Measurements from ENCODE around the gene NFIA.

NFIA gene

GRCh38 chr1:61171346-61171745 is 89.0 kb downstream of the NFIA start:
- no peak for TF ChIP-seq EGR1 (IDR thresholded peaks at IDR 0.05)
- no peak for TF ChIP-seq REST (IDR thresholded peaks at IDR 0.05; ENCODE audit: low read depth)
- no peak for TF ChIP-seq CREB1 (IDR thresholded peaks at IDR 0.05; ENCODE audit: low read depth)
- TF ChIP-seq FOXM1 (IDR thresholded peaks at IDR 0.05; ENCODE audit: borderline replicate concordance, low read depth): no peak
- TF ChIP-seq TCF12 (IDR thresholded peaks at IDR 0.05; ENCODE audit: low read depth): no peak
- TF ChIP-seq MAX (IDR thresholded peaks at IDR 0.05): no peak
- TF ChIP-seq USF1 (IDR thresholded peaks at IDR 0.05): no peak
- TF ChIP-seq CEBPB (IDR thresholded peaks at IDR 0.05): no peak
- no peak for TF ChIP-seq ZBTB7A (IDR thresholded peaks at IDR 0.05; ENCODE audit: low read depth)
- no peak for TF ChIP-seq NFIC (IDR thresholded peaks at IDR 0.05)
- no peak for TF ChIP-seq TEAD4 (IDR thresholded peaks at IDR 0.05)
- TF ChIP-seq TAF1 (IDR thresholded peaks at IDR 0.05; ENCODE audit: low read depth): no peak
- TF ChIP-seq RAD21 (IDR thresholded peaks at IDR 0.05; ENCODE audit: low read depth): no peak
- no peak for TF ChIP-seq EP300 (IDR thresholded peaks at IDR 0.05; ENCODE audit: borderline replicate concordance)
- no peak for TF ChIP-seq YY1 (IDR thresholded peaks at IDR 0.05; ENCODE audit: low read depth)

- TF ChIP-seq FOXM1 (IDR thresholded peaks at IDR 0.05; ENCODE audit: borderline replicate concordance, low read depth) (no peak), EP300 (IDR thresholded peaks at IDR 0.05; ENCODE audit: borderline replicate concordance) (no peak), ZBTB7A (IDR thresholded peaks at IDR 0.05; ENCODE audit: low read depth) (no peak), CREB1 (IDR thresholded peaks at IDR 0.05; ENCODE audit: low read depth) (no peak), TEAD4 (IDR thresholded peaks at IDR 0.05) (no peak), USF1 (IDR thresholded peaks at IDR 0.05) (no peak), YY1 (IDR thresholded peaks at IDR 0.05; ENCODE audit: low read depth) (no peak), NFIC (IDR thresholded peaks at IDR 0.05) (no peak), EGR1 (IDR thresholded peaks at IDR 0.05) (no peak), MAX (IDR thresholded peaks at IDR 0.05) (no peak), TAF1 (IDR thresholded peaks at IDR 0.05; ENCODE audit: low read depth) (no peak), RAD21 (IDR thresholded peaks at IDR 0.05; ENCODE audit: low read depth) (no peak), REST (IDR thresholded peaks at IDR 0.05; ENCODE audit: low read depth) (no peak), TCF12 (IDR thresholded peaks at IDR 0.05; ENCODE audit: low read depth) (no peak), CEBPB (IDR thresholded peaks at IDR 0.05) (no peak)
Measured at GRCh38 chr1:61171974-61172373, 89.6 kb downstream of the NFIA start.

- TF ChIP-seq REST (IDR thresholded peaks at IDR 0.05; ENCODE audit: low read depth) (no peak), USF1 (IDR thresholded peaks at IDR 0.05) (no peak), FOXM1 (IDR thresholded peaks at IDR 0.05; ENCODE audit: borderline replicate concordance, low read depth) (no peak), EP300 (IDR thresholded peaks at IDR 0.05; ENCODE audit: borderline replicate concordance) (no peak), MAX (IDR thresholded peaks at IDR 0.05) (no peak), CREB1 (IDR thresholded peaks at IDR 0.05; ENCODE audit: low read depth) (no peak), EGR1 (IDR thresholded peaks at IDR 0.05) (no peak), ZBTB7A (IDR thresholded peaks at IDR 0.05; ENCODE audit: low read depth) (no peak), TCF12 (IDR thresholded peaks at IDR 0.05; ENCODE audit: low read depth) (no peak), RAD21 (IDR thresholded peaks at IDR 0.05; ENCODE audit: low read depth) (no peak), CEBPB (IDR thresholded peaks at IDR 0.05) (no peak), NFIC (IDR thresholded peaks at IDR 0.05) (no peak), TAF1 (IDR thresholded peaks at IDR 0.05; ENCODE audit: low read depth) (no peak), YY1 (IDR thresholded peaks at IDR 0.05; ENCODE audit: low read depth) (no peak), TEAD4 (IDR thresholded peaks at IDR 0.05) (no peak)
Measured at GRCh38 chr1:61173118-61173517, 90.8 kb downstream of the NFIA start.

All from Ishikawa (cell line).